Ectodermal cell (in vitro differentiated cells): ENCODE results near the gene TSHZ2.

Source experiments
- H3K27ac ChIP-seq: 2 replicates; pipeline ENCODE4 v1.7.0; 2013; ENCODE audit warnings: mild to moderate bottlenecking, low read depth, low read length; ENCODE audit not compliant: insufficient read depth, poor library complexity, severe bottlenecking
- H3K27me3 ChIP-seq: 2 replicates; pipeline ENCODE4 v1.7.0; 2013; ENCODE audit warnings: mild to moderate bottlenecking, low read length; ENCODE audit not compliant: insufficient read depth, control insufficient read depth, poor library complexity, severe bottlenecking
- H3K36me3 ChIP-seq: one replicate; pipeline ENCODE4 v1.7.0; 2013; ENCODE audit warnings: low read length; ENCODE audit not compliant: control insufficient read depth, insufficient read depth
- H3K4me1 ChIP-seq: one replicate; pipeline ENCODE4 v1.7.0; 2013; ENCODE audit warnings: low read length; ENCODE audit not compliant: control insufficient read depth, insufficient read depth
- H3K4me3 ChIP-seq: 2 replicates; pipeline ENCODE4 v1.7.0; 2013; ENCODE audit warnings: low read depth, low read length, control low read depth; ENCODE audit not compliant: insufficient read depth
- H3K9me3 ChIP-seq: 2 replicates; pipeline ENCODE4 v1.7.0; 2013; ENCODE audit warnings: mild to moderate bottlenecking, low read length, moderate library complexity; ENCODE audit not compliant: control insufficient read depth
- WGBS, 2 experiments: methylation state at CpG; one replicate each; pipeline ENCODE4 v1.1.7; 2013; ENCODE audit warnings: missing lambda C conversion rate in 2 of 2; 5-methylcytosine and 5-hydroxymethylcytosine counted together

TSHZ2 gene

DNA sequence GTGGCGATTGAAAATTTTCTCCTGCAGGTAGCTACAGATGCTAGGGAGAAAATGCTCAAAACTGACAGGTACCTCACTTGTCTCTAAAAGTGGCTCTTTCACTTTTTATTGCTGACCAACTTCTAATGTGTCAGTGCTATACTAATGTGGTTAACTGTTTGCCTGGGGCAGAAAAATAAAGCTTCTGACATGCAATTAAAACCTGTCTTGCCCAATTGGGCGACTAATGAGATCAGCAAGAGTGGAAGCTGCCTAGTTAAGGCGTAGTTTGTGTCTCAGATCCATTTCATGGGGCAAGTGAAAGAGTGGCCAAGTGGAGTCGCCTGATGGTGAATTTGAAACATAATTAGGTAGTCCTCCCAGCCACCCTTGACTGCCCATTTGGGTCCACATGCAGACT, 193.3 kb downstream of the TSHZ2 start:
- Histone ChIP-seq H3K9me3 (no peaks in the 10 kb centered on the region), H3K27me3 (no peaks in the 10 kb centered on the region)

DNA sequence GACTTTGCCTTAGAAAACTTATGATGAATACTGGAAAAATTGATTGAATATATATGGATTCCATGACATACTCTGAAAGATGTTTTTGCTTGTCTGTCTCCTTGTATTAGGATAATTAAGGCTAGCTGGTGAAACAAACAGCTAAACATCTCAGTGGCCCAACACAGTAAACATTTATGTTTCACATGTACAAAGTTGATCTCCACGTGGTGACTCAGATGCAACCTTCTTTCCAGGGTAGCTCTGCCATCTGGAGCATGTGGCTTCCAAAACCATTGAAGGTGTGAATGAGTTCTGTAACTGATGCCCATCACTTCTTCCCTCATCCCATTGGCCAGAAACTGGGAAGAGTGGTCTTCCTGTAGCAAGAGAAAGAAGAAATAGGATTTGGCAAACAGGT, 196.3 kb downstream of the TSHZ2 start:
- 69 to 83% methylated on average over 1 of the region's 1 CpG for WGBS, 2 experiments
- no peaks in the 10 kb centered on the region for H3K27me3 ChIP-seq
- H3K4me3 ChIP-seq, result no peak overlapping the region
- H3K27ac ChIP-seq, result no peak overlapping the region
- H3K36me3 ChIP-seq, result no peaks in the 10 kb centered on the region
- no peaks in the 10 kb centered on the region for H3K9me3 ChIP-seq
- no peaks in the 10 kb centered on the region for H3K4me1 ChIP-seq

More for the DNA sequence above, 193.3 kb downstream of the TSHZ2 start:
- H3K27ac ChIP-seq, result no peak overlapping the region
- peaks cover 7% of the 10 kb centered on the region for H3K4me1 ChIP-seq
- no peak overlapping the region for H3K4me3 ChIP-seq
- H3K36me3 ChIP-seq, result no peaks in the 10 kb centered on the region
- 93 to 94% methylated on average over 4 of the region's 4 CpGs for WGBS, 2 experiments

DNA sequence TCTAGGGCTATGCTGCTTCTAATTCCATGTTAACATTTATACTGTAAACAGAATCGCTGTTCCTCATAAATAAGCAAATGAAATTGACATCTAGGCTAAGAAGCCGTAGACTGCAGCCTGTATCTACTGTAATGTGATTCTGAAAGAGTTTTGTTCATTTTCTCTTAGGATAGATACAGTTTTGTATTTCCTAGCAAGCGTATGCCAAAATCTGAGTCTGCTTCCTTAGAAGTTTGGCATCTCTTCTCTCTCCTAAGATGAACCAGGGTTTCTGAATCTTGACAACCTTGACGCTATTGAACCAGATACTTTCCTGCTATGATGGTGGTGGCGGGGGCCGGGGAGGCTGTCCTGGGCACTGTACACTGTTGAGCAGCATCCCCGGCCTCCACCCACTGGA, 198.0 kb downstream of the TSHZ2 start:
- no peaks in the 10 kb centered on the region for H3K27me3 ChIP-seq
- H3K9me3 ChIP-seq, result no peaks in the 10 kb centered on the region
- no peaks in the 10 kb centered on the region for H3K36me3 ChIP-seq
- H3K4me3 ChIP-seq, result no peak overlapping the region
- no peaks in the 10 kb centered on the region for H3K4me1 ChIP-seq
- no peak overlapping the region for H3K27ac ChIP-seq
- 84 to 96% methylated on average over 6 to 7 of the region's 7 CpGs for WGBS, 2 experiments

DNA sequence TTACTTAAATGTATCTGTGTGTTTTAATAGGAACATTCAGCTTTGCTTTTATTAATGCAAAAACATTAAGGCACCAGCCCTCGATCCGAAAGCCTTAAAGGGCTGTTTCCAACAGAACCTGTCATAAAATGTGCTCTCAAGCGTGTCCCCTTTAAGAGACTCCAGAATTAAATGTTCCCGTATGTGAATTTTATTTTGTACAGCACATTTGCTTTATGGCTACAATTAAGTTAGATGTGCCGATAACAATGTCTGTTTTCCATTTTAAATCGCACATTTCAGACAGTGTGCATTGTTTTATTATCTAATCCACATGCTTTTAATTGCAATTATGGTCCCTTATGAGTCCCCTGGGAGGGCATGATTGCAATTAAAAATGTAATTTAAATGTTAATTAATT, 198.9 kb downstream of the TSHZ2 start:
- Histone ChIP-seq H3K27ac (no peak overlapping the region), H3K4me3 (no peak overlapping the region), H3K27me3 (no peaks in the 10 kb centered on the region), H3K9me3 (no peaks in the 10 kb centered on the region), H3K4me1 (peaks cover 7% of the 10 kb centered on the region), H3K36me3 (no peaks in the 10 kb centered on the region)
- WGBS, 2 experiments, result 91% methylated on average over 5 to 6 of the region's 6 CpGs

DNA sequence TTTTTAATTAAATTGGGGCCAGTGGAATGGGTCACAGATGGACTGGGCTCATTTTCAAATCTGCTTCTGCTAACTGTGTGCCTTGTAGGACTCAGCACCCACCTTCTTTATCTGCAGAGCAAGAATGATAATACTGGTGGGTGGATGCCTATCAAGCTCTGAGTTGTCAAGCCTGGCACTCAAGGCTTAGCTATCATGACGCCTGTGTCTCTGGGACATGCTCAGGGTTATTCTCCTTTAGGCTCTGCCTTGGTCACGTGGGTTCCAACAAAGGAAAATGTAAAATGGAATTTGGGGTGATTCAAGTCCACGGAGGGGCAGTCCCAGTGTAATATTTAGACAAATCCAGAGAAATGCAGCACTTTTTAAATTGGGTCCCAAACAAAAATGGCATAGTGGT, 202.3 kb downstream of the TSHZ2 start:
- Histone ChIP-seq H3K4me3 (no peak overlapping the region), H3K4me1 (peaks cover 9% of the 10 kb centered on the region), H3K9me3 (no peaks in the 10 kb centered on the region), H3K27me3 (no peaks in the 10 kb centered on the region), H3K36me3 (no peaks in the 10 kb centered on the region), H3K27ac (no peak overlapping the region)
- 93 to 97% methylated on average over 3 of the region's 3 CpGs for WGBS, 2 experiments

DNA sequence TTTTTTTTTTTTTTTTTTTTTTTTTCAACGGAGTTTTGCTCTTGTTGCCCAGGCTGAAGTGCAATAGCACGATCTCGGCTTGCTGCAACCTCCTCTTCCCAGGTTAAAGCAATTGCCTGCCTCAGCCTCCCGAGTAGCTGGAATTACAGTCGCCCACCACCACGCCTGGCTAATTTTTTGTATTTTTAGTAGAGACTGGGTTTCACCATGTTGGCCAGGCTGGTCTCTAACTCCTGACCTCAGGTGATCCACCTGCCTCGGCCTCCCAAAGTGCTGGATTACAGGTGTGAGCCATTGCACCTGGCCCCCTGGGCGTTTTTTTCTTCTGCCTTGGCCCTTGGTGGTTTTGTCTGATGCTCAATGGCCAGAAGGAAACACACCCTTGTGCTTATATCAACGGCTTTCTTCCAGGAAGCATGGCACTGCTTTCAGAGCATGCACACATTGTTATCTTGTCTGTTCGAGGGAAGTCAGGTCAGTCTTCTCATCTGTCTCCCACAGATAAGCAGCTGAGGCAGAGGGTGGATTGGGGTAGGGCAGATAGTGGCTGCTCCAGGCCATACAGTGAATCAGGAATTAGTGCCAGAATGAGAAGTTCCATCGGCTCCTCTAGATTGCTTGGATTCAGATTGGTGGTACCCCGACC, 203.1 kb downstream of the TSHZ2 start:
- WGBS, 2 experiments, result 89 to 90% methylated on average over 12 of the region's 12 CpGs
- Histone ChIP-seq H3K27ac (no peak overlapping the region), H3K36me3 (no peaks in the 10 kb centered on the region), H3K27me3 (no peaks in the 10 kb centered on the region), H3K4me3 (no peak overlapping the region), H3K4me1 (peaks cover 9% of the 10 kb centered on the region), H3K9me3 (no peaks in the 10 kb centered on the region)

DNA sequence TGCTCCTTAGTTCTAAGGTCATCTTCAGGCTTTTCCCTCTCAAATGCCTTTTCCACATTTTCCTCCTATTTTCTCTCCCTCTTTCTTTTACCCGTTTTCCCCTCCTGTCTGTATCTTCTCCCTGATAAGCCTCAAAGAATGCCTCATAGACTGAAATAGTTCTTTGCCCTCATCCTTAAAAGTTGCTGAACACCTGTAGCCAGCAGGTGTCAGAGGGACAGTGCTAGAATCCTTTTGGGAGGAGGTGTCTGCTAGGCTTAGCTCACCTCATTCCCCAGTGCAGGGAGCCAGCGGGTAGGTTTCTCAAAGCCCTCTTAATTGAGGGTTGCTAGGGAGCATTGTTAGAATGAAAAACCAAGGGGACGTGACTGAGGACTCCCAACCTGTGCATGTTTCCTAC, 204.0 kb downstream of the TSHZ2 start:
- H3K4me1 ChIP-seq, result peaks cover 9% of the 10 kb centered on the region
- H3K27ac ChIP-seq, result no peak overlapping the region
- H3K36me3 ChIP-seq, result no peaks in the 10 kb centered on the region
- 33 to 34% methylated on average over 3 of the region's 3 CpGs for WGBS, 2 experiments
- no peaks in the 10 kb centered on the region for H3K9me3 ChIP-seq
- H3K4me3 ChIP-seq, result no peak overlapping the region
- no peaks in the 10 kb centered on the region for H3K27me3 ChIP-seq

DNA sequence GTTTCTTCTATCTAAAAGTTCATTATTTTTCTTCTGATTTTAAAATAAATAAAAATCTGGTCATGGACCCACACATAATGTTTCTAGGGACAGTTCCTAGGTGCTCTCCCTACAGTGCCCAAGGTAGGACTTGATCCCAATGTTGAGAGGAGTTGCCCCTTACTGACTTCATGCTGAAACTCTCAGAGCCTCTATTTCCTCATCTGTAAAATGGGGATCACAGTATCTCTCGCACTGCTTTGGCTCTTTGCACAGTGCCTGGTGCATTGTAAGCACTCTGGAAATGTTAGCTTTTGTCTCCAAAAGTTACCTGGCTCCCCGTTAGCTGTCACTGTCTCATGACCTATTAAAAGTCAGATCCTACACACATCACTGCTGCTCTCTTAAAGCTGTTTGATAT, 205.5 kb downstream of the TSHZ2 start:
- no peaks in the 10 kb centered on the region for H3K9me3 ChIP-seq
- 90 to 92% methylated on average over 2 of the region's 2 CpGs for WGBS, 2 experiments
- H3K36me3 ChIP-seq, result no peaks in the 10 kb centered on the region
- H3K27ac ChIP-seq, result no peak overlapping the region
- no peaks in the 10 kb centered on the region for H3K27me3 ChIP-seq
- no peak overlapping the region for H3K4me3 ChIP-seq
- H3K4me1 ChIP-seq, result peaks cover 9% of the 10 kb centered on the region

DNA sequence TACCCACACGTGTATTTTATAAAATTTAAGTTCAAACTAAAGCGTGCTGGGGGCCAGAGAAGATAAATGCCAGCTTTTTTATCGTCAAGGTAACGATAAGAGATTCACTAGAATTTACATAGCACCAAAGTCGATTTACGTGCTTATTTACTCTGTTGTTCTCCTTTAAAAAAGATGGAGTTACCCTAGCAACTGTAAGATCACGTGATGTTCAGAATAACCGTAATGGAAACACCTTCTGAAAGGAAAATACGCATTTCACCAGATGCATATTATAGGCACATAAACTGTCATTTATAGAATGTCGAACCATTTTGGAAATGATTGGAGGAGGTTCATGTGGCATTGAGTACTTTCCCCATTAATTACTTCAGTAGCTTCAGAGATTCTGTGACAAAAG, 207.6 kb downstream of the TSHZ2 start:
- no peak overlapping the region for H3K4me3 ChIP-seq
- H3K27me3 ChIP-seq, result no peaks in the 10 kb centered on the region
- peaks cover 9% of the 10 kb centered on the region for H3K4me1 ChIP-seq
- H3K36me3 ChIP-seq, result no peaks in the 10 kb centered on the region
- H3K9me3 ChIP-seq, result no peaks in the 10 kb centered on the region
- no peak overlapping the region for H3K27ac ChIP-seq
- 95 to 97% methylated on average over 10 of the region's 10 CpGs for WGBS, 2 experiments

DNA sequence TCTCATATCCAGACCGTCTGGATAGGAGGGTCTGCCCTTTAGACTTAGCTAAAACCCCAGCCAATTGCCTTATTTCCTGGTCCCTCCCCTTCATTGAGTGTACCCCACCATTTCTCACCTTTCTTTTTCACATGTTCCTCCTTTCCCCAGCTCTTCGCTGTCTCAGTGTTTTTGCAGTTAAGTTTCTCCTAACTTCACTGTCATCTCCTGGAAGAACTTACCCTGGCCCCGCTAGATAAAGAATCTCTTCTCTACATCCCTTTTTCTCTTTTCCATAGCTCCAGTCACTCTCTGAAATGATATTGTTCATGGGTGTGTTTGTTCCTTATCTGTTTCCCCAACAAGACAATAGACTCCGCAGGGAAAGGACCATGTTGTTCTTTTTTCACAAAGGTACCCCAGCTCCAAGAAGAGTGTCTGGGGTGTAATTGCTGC, 208.8 kb downstream of the TSHZ2 start:
- H3K27ac ChIP-seq, result no peak overlapping the region
- peaks cover 3% of the 10 kb centered on the region for H3K4me1 ChIP-seq
- WGBS, 2 experiments, result 93 to 95% methylated on average over 4 of the region's 4 CpGs
- no peaks in the 10 kb centered on the region for H3K36me3 ChIP-seq
- H3K27me3 ChIP-seq, result no peaks in the 10 kb centered on the region
- no peaks in the 10 kb centered on the region for H3K9me3 ChIP-seq
- no peak overlapping the region for H3K4me3 ChIP-seq
